Right lobe of liver (tissue), 4 donors: ENCODE measurements around the gene ACTBL2.

Experiments
- POLR2A ChIP-seq: fragments of 450-650 bp; IDR thresholded peaks from one replicate; pipeline ENCODE4 v1.6.1; 2017; ENCODE audit warnings: antibody characterized with exemption, mild to moderate bottlenecking
- TF ChIP-seq, protein P1 (sequence below), 4 donors: fragments of 200-600 bp in 3 of 4; fragments of 450-650 bp in 1 of 4; IDR thresholded peaks; one replicate each; pipeline versions ENCODE4 v1.5.1 to v1.8.0; 2016 to 2022; ENCODE audit warnings: antibody characterized with exemption in 4 of 4, mild to moderate bottlenecking in 2 of 4
- donor health status: DM: no; HTN: no; CAD: no.
- donor health status: DM: no; HTN: no; CAD: no.
- donor health status: DM: no; HTN: yes; CAD: no.

DNA sequence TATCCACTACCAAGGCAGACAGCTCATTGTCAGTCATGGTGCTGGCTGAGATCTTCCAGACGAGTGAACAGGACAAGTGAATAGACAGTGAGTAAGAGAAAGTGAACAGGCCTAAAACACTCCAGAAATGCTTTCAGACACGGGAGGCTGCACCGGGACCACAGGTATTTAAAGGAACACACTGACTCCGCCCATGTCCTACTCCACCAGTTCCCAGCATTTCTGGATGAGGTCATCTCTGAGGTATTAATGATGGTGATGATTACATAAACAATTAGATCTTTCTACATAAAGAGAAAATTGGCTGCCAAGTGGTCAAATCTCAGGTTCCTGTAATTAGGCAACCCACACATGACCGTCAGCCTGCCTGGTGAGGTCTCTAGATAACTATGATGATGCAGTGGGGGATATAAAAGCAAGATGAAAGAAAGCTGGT lies at the start of gene ACTBL2:
- no peak for TF ChIP-seq POLR2A
- TF ChIP-seq, protein P1, sequence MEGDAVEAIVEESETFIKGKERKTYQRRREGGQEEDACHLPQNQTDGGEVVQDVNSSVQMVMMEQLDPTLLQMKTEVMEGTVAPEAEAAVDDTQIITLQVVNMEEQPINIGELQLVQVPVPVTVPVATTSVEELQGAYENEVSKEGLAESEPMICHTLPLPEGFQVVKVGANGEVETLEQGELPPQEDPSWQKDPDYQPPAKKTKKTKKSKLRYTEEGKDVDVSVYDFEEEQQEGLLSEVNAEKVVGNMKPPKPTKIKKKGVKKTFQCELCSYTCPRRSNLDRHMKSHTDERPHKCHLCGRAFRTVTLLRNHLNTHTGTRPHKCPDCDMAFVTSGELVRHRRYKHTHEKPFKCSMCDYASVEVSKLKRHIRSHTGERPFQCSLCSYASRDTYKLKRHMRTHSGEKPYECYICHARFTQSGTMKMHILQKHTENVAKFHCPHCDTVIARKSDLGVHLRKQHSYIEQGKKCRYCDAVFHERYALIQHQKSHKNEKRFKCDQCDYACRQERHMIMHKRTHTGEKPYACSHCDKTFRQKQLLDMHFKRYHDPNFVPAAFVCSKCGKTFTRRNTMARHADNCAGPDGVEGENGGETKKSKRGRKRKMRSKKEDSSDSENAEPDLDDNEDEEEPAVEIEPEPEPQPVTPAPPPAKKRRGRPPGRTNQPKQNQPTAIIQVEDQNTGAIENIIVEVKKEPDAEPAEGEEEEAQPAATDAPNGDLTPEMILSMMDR (IDR thresholded peaks at IDR 0.05): no peak
